ENCODE measurements around the gene MVD. TPM values are rescaled to one million over a fixed set of nuclear protein-coding genes. Genes with fewer than 3 reads are reported as not detected.

The MVD gene
- total RNA-seq, 4 donors from 2014 or later = 27.0 to 32.4 (median 29.3) TPM

GRCh38 chr16:88653596-88654362, 9.1 kb downstream of the MVD start:
- Histone ChIP-seq H3K4me1 (peaks cover 15 to 30% (median 26%) of the 10 kb centered on the region in 4 donors), H3K9me3 (no peaks in the 10 kb centered on the region), H3K36me3 (peaks cover 5 to 63% (median 51%) of the 10 kb centered on the region in 4 donors), H3K27me3 (peaks cover 0 to 28% (median 0%) of the 10 kb centered on the region in 4 donors), H3K4me3 (no peak overlapping the region), H3K27ac (replicated peaks in 1 of 4) (no peak overlapping the region)
- 85% methylated on average over 32 of the region's 32 CpGs for WGBS
- DNase-seq (ENCODE audit: extremely low spot score) = no peak
- intact Hi-C loops (cut with DNase I) = no loop called here
- TF ChIP-seq EP300 (IDR thresholded peaks at IDR 0.05) (no peak), CTCF (IDR thresholded peaks at IDR 0.05) (no peak), POLR2AphosphoS5 (IDR thresholded peaks at IDR 0.05) (no peak), POLR2A (IDR thresholded peaks at IDR 0.05; ENCODE audit: low read depth) (no peak)

GRCh38 chr16:88653101-88653500, 9.8 kb downstream of the MVD start:
- H3K27me3 ChIP-seq = peaks cover 0 to 28% (median 0%) of the 10 kb centered on the region in 4 donors
- H3K9me3 ChIP-seq = no peaks in the 10 kb centered on the region
- H3K4me3 ChIP-seq = no peak overlapping the region
- no peak for DNase-seq (ENCODE audit: extremely low spot score)
- intact Hi-C loops (cut with DNase I) = no loop called here
- peaks cover 15 to 30% (median 26%) of the 10 kb centered on the region in 4 donors for H3K4me1 ChIP-seq
- 96% methylated on average over 6 of the region's 13 CpGs for WGBS
- peaks cover 5 to 61% (median 48%) of the 10 kb centered on the region in 4 donors for H3K36me3 ChIP-seq
- no peak overlapping the region for H3K27ac ChIP-seq (replicated peaks in 1 of 4)
- TF ChIP-seq POLR2AphosphoS5 (IDR thresholded peaks at IDR 0.05) = no peak
- TF ChIP-seq EP300 (IDR thresholded peaks at IDR 0.05) = no peak
- TF ChIP-seq CTCF (IDR thresholded peaks at IDR 0.05) = no peak
- no peak for TF ChIP-seq POLR2A (IDR thresholded peaks at IDR 0.05; ENCODE audit: low read depth)

- Histone ChIP-seq H3K36me3 (peaks cover 5 to 57% (median 44%) of the 10 kb centered on the region in 4 donors), H3K27me3 (peaks cover 0 to 28% (median 0%) of the 10 kb centered on the region in 4 donors), H3K9me3 (no peaks in the 10 kb centered on the region), H3K27ac (replicated peaks in 1 of 4) (peak overlapping the region in 1 of 4 donors; percentile 73), H3K4me1 (peaks cover 15 to 30% (median 26%) of the 10 kb centered on the region in 4 donors), H3K4me3 (no peak overlapping the region)
- DNase-seq (ENCODE audit: extremely low spot score) = no peak
- TF ChIP-seq CTCF (IDR thresholded peaks at IDR 0.05) (no peak), POLR2A (IDR thresholded peaks at IDR 0.05; ENCODE audit: low read depth) (no peak), EP300 (IDR thresholded peaks at IDR 0.05) (no peak), POLR2AphosphoS5 (IDR thresholded peaks at IDR 0.05) (no peak)
- 98% methylated on average over 8 of the region's 8 CpGs for WGBS
- intact Hi-C loops (cut with DNase I) = no loop called here
These were observed 10.2 kb downstream of the MVD start for GRCh38 chr16:88652762-88653063.

- 82% methylated on average over 9 of the region's 29 CpGs for WGBS
- H3K27ac ChIP-seq (replicated peaks in 1 of 4) = peak overlapping the region; percentile 13 to 73 (median 58)
- intact Hi-C loops (cut with DNase I) = no loop called here
- TF ChIP-seq POLR2A (IDR thresholded peaks at IDR 0.05; ENCODE audit: low read depth) (no peak), EP300 (IDR thresholded peaks at IDR 0.05) (no peak), CTCF (IDR thresholded peaks at IDR 0.05) (no peak), POLR2AphosphoS5 (IDR thresholded peaks at IDR 0.05) (no peak)
- DNase-seq (ENCODE audit: extremely low spot score) = no peak
- H3K4me3 ChIP-seq = no peak overlapping the region
- H3K36me3 ChIP-seq = peaks cover 0 to 52% (median 39%) of the 10 kb centered on the region in 4 donors
- no peaks in the 10 kb centered on the region for H3K9me3 ChIP-seq
- peaks cover 0 to 28% (median 0%) of the 10 kb centered on the region in 4 donors for H3K27me3 ChIP-seq
- H3K4me1 ChIP-seq = peaks cover 15 to 30% (median 26%) of the 10 kb centered on the region in 4 donors
These were observed 10.7 kb downstream of the MVD start for GRCh38 chr16:88651989-88652761.
